HG03460 (cell line): Measurements from ENCODE around the gene GPC6.

ENCODE experiments used
- ATAC-seq: cut with Tn5 transposase; IDR thresholded peaks from one replicate; pipeline ENCODE4 v1.9.1; 2021; ENCODE audit not compliant: unreplicated experiment

Gene GPC6

GRCh38 chr13:93878675-93879074 is 652.1 kb downstream of the GPC6 start:
- ATAC-seq: no peak

DNA sequence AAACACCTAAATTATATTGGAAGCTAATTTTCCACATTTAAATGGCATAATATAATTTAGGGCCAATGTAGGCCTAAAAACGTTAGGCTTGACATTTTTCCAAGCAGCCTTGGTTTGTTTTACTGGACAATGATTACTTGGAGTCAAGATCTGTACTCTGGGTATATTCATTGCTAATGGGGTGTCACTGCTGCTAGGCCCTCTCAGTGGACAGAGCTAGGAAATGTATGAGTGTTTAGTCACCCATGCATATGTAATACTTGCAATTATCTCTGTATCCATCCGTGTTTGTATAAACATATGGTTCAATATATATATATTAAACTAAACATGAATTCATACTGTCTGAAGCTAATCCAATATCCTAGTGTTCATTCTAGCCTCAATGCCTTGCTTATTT is 654.8 kb downstream of the GPC6 start:
- no peak for ATAC-seq

GRCh38 chr13:93882086-93882651 is 655.6 kb downstream of the GPC6 start:
- no peak for ATAC-seq

DNA sequence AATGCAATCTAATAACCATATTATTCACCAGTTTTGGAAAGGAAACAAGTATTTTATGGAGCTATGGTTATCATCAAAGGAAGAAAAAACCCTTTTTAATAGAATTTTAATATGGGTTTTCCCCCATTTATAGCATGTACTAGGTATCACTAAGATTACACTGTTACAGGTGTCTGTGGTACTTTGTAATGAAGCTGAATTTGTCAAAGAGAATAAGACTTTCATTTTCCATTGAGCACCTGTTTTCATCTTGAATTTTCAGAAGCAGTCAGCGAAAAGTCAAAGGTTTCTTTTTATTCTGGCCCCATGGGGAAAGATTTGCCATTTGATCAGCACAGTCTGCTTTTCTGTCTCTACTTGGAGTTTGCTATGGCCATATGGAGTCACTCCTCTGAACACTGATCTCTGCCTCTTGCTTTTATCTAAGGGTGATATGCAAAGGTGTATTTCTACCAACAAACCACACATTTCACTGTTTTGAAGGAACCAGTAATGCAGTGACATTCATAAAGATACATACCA is 662.9 kb downstream of the GPC6 start:
- no peak for ATAC-seq

GRCh38 chr13:93899981-93900380 is 673.4 kb downstream of the GPC6 start:
- ATAC-seq: no peak

DNA sequence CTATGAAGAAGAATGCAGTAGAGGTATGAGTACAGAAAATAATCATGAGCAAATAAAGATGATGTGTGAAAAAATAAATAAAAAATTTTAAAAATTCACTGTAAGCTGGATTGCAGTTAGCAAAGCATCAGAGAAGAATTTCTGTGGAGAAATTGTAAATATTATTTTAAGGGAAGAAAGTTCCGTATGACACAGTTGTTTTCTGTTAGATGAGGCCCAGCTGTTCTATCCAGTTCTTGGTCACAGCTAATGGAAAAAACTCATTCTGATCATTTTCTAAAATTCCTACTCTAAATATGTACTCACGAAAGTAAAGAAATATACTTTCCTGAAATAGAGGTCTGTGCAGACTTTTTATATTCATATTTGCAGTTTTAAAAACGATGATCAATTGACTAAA is 674.1 kb downstream of the GPC6 start:
- ATAC-seq: no peak

GRCh38 chr13:93903909-93904308 is 677.3 kb downstream of the GPC6 start:
- ATAC-seq: no peak

DNA sequence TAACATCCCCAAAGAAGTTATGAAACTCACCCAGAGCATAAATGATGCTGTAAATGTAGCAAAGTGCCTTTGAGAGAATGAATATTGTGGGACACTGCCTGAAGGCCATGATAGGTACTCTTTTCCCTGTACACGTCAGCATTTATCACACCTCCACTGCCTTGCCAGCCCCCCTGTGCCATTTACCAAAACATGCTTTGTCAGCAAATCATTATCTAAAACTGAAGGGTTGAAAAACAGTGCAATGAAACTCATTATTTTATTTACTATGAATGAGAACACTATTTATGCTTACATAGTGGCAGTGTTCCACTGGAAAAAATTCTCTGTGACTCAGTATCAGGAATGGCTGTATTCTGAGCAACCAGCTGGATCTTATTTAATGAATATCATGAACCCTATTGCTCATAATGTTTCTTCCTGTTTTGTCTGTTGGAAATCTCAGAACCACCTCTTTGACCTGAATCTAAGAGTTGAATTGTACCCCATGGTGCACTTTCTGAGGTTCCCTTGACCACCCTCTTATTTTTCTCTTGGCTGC is 688.7 kb downstream of the GPC6 start:
- no peak for ATAC-seq

GRCh38 chr13:93922063-93922855 is 695.7 kb downstream of the GPC6 start:
- no peak for ATAC-seq

- ATAC-seq: no peak
Observed at GRCh38 chr13:93925990-93926389, 699.4 kb downstream of the GPC6 start.

DNA sequence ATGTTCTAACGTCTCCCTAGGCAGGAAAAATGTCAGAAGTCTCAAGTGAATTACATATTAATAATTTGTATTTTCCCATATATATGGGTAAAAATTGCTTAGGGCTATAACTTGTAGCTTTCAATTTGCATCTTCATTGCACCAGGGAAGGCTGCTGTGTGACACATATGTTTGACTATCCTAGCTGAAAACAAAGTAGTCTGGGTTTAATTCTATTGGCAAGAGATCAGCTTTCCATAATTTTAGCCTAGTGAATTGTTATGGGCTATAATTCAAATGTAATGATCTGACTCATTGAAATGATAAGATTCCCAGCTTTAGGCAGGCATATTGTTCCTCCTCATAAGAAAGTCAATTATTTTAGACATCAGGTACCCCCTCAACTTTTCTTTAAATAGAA is 699.8 kb downstream of the GPC6 start:
- no peak for ATAC-seq

- ATAC-seq: no peak
Observed at GRCh38 chr13:93927431-93927830, 700.8 kb downstream of the GPC6 start.

DNA sequence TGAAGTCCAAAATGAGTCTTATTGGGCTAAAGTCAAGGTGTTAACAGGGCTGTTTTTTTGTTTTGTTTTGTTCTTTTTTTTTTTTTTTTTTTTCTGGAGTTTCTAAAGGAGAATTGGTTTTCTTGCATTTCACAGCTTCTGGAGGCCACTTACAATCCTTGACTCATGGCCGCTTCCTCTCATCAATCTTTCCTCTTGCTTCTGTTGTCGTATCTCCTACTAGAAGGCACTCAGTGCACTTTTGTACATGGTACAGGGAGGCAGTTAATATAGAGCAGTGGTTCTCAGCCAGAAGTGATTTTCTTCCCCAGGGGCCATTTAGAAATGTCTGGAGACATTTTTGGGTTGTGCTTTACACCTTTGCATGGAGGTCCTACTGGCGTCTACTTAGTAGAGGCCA is 706.3 kb downstream of the GPC6 start:
- no peak for ATAC-seq

DNA sequence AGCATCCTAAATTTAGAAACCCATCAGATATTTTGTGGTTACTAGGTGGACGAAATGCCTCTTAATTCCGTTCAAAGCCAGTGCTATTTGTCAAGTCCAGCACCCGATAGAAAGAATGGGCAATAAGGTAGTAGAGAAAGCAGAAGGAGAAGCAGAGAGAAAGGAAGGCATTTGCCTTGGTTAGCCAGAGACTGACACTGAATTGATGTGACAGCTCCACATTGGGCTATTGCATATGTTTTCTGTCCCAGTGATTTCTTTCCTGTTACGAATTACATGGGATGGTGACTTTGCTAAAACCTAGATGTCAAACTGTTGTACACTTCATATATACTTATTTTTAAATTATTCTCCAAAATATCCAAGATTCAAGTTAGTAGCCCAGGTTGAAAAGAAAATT is 710.3 kb downstream of the GPC6 start:
- no peak for ATAC-seq

GRCh38 chr13:93941444-93941843 is 714.8 kb downstream of the GPC6 start:
- no peak for ATAC-seq

GRCh38 chr13:93942016-93942415 is 715.4 kb downstream of the GPC6 start:
- no peak for ATAC-seq

GRCh38 chr13:93945621-93946020 is 719.0 kb downstream of the GPC6 start:
- no peak for ATAC-seq

DNA sequence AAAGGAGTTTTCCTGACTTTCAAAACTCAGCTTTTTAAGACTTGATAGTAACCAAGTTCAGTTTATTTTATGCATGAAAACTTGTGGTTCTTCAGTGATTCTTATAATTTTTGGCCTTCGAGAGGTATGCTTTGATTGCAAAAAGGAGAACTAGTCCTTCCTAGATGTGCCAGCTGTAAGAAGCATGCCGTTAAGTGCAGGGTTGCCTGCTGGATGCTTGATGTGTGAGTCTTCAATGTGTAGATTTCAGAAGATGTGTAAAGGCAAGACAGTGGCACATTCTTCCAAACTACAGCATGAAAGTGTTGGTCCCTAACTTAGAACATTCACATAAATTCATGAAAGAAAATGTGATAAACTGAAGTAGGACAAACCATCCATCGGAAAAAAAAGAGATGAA is 720.4 kb downstream of the GPC6 start:
- no peak for ATAC-seq

GRCh38 chr13:93947651-93948050 is 721.0 kb downstream of the GPC6 start:
- ATAC-seq: no peak

GRCh38 chr13:93948162-93948922 is 721.7 kb downstream of the GPC6 start:
- no peak for ATAC-seq

DNA sequence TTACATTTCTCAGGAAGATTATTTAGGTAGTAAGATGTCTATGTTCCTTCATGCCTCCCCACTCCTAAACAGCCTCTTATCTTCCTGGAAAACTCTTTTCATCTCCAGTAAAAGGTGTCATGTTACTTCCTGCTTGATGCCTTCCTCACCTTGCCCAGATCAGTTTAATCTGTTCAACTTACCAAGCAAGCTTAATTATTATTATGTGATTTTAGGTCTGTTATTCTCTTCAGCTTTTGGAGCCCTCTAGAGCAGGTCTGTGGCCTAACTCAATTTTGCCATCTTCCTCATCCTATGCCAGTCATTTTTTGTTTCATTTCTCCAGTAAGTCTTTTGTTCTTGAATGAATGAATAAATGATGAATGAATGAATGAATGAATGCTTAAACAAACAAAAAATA is 724.5 kb downstream of the GPC6 start:
- ATAC-seq: no peak

DNA sequence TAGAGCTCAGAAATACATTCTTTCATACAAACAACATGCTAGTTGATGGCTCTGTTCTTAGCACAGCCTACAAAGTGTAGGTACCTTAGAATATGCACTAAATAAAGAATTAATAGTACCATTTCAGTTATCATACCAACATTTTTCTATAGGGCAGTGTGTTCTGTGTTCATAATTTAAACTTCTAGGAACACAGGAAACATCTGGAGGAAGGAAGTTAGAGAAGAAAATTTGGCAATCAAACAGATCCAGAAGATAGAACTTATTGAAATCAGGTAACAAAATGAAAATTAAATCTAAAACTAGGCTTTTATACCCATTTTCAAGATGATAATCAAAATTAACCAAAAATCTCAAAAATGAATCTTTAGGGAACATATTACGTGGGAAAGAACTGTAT is 725.3 kb downstream of the GPC6 start:
- ATAC-seq: no peak
